Cerebellar nuclear complex (tissue), 1 donor: ENCODE results near the gene SMPD2.

Experiments used
- DNase-seq, 2 experiments: peaks; one replicate each; lab custom pipeline; 2025; lab: John Stamatoyannopoulos, UW

Gene SMPD2

GRCh38 chr6:109484122-109484521 is 43.6 kb downstream of the SMPD2 start:
- no peak for DNase-seq

- DNase-seq, result no peak
These were observed 44.9 kb downstream of the SMPD2 start for GRCh38 chr6:109485266-109485935.

- no peak for DNase-seq
These were observed 45.5 kb downstream of the SMPD2 start for GRCh38 chr6:109486068-109486467.

GRCh38 chr6:109488001-109488400 is 47.5 kb downstream of the SMPD2 start:
- no peak for DNase-seq

GRCh38 chr6:109490713-109491112 is 50.2 kb downstream of the SMPD2 start:
- no peak for DNase-seq

GRCh38 chr6:109491207-109491938 is 50.8 kb downstream of the SMPD2 start:
- DNase-seq, result no peak
